Panc1 (cell line): ENCODE data around the gene MLX.

ENCODE experiments used
- POLR2AphosphoS5 ChIP-seq: IDR thresholded peaks from 2 replicates; pipeline ENCODE4 v1.6.1; 2012; ENCODE audit warnings: mild to moderate bottlenecking, low read depth, low read length, moderate library complexity
- REST ChIP-seq, 2 experiments: IDR thresholded peaks; 2 replicates each; pipeline ENCODE4 v1.6.1; 2011 to 2012; ENCODE audit warnings: low read depth in 2 of 2, control low read depth in 1 of 2, low read length in 1 of 2, mild to moderate bottlenecking in 1 of 2, moderate library complexity in 1 of 2; ENCODE audit not compliant: insufficient read depth in 1 of 2
- SIN3A ChIP-seq: IDR thresholded peaks from 2 replicates; pipeline ENCODE4 v1.6.1; 2012; ENCODE audit warnings: low read depth, mild to moderate bottlenecking, low read length, moderate library complexity, borderline replicate concordance; ENCODE audit not compliant: insufficient read depth
- TF ChIP-seq, protein P1 (sequence below): fragments of 450-650 bp; IDR thresholded peaks from 2 replicates; pipeline ENCODE4 v1.5.1; 2017; ENCODE audit warnings: mild to moderate bottlenecking

- TF ChIP-seq REST (IDR thresholded peaks at IDR 0.05; ENCODE audit: insufficient read depth in 1 of 2, low read depth in 2 of 2, low read length in 1 of 2) (no peak), POLR2AphosphoS5 (no peak), SIN3A (no peak)
- TF ChIP-seq, protein P1, sequence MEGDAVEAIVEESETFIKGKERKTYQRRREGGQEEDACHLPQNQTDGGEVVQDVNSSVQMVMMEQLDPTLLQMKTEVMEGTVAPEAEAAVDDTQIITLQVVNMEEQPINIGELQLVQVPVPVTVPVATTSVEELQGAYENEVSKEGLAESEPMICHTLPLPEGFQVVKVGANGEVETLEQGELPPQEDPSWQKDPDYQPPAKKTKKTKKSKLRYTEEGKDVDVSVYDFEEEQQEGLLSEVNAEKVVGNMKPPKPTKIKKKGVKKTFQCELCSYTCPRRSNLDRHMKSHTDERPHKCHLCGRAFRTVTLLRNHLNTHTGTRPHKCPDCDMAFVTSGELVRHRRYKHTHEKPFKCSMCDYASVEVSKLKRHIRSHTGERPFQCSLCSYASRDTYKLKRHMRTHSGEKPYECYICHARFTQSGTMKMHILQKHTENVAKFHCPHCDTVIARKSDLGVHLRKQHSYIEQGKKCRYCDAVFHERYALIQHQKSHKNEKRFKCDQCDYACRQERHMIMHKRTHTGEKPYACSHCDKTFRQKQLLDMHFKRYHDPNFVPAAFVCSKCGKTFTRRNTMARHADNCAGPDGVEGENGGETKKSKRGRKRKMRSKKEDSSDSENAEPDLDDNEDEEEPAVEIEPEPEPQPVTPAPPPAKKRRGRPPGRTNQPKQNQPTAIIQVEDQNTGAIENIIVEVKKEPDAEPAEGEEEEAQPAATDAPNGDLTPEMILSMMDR: no peak
Observed at GRCh38 chr17:42559075-42559474, 7.8 kb upstream of the MLX start.
